ENCODE results near the gene RSRP1. TPM values are rescaled to one million over a fixed set of nuclear protein-coding genes. Genes with fewer than 3 reads are reported as not detected.
A peak's percentile ranks its signal among the peaks of the same experiment; 100 is the strongest.

Gene RSRP1
- total and polyA plus RNA-seq, 2 of the 8 experiments (the other 6 are each of a cell fraction or from before 2014, with no cell fraction given), result 32.9 to 59.4 TPM

DNA sequence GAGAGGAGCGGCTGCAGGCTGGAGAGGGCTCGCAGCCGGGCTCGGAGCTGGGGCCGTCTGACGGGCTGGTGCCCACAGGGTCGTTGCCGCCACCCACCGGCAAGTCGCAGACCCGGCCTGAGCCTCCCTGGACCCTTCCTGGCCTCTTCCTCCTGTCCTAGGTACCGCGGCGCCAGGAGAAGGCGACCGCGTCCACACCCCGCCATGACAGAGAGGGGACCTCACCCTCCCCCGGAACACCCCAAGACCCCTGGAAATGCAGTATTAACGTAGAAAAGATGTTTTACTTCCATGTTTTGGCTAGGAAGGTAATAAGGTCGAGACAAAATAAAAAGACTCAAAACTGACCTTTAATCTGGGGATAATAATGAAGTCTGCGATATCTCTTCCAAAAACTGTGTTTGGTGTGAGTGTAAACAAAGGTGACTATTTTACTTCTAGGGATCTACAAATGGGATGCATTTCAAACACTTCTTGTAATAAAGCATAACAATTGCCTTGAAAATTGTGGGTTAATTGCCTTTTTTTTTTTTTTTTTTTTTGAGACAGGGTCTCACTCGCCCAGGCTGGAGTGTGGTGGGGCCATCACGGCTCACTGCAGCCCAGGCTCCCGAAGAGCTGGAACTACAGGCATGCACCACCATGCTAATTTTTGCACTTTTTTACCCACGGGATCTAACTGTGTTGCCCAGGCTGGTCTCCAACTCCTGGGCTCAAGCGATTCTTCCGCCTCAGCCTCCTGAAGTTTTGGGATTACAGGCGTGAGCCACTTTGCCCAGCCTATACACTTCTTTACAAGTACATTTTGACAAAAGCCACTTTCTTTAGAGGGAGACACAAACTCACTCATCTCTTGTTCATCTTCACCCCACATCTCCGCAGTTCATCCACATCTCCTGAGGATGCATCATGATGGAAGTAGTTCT, 838 bp upstream of the RSRP1 start:
- 30% methylated on average over 22 of the region's 30 CpGs; no CpG with 5 or more reads in 1 of the 2 experiments for WGBS, 2 experiments (ENCODE audit: extremely low coverage in 1 of 2, insufficient coverage in 1 of 2, insufficient read length in 1 of 2, insufficient replicate concordance in 2 of 2, low coverage in 1 of 2, low lambda C conversion rate in 2 of 2, missing lambda C conversion rate in 1 of 2)
- Histone ChIP-seq H3K79me2 (ENCODE audit: control insufficient read depth in 1 of 2, insufficient read depth in 2 of 2, low read length in 2 of 2) (peaks cover 3 to 24% of the 10 kb centered on the region in 2 experiments; a peak in 3 of 4 replicates), H4K5ac (ENCODE audit: insufficient read length, low read depth, low read length) (peak overlapping the region; percentile 63), H3K9ac (replicated peaks in 1 of 4; ENCODE audit: extremely low read depth in 1 of 4, low read depth in 3 of 4, low read length in 3 of 4) (peak overlapping the region in 3 of 4 experiments; percentile 0 to 54 (median 49); a peak in 5 of 7 replicates), H3K56ac (replicated peaks; ENCODE audit: insufficient read length, low read depth, low read length) (peak overlapping the region; percentile 42), H2BK120ac (replicated peaks; ENCODE audit: low read depth, low read length) (no peak overlapping the region), H2AK5ac (ENCODE audit: low read depth, low read length) (no peak overlapping the region), H3K14ac (ENCODE audit: insufficient read length) (no peak overlapping the region), H3K4me1 (replicated peaks in 1 of 4; ENCODE audit: control insufficient read depth in 3 of 4, insufficient read depth in 4 of 4, low read length in 3 of 4) (no peaks in the 10 kb centered on the region; a peak in 1 of 7 replicates), H2BK20ac (ENCODE audit: low read length) (no peak overlapping the region; the same call in 1 of the 2 replicates), H4K8ac (ENCODE audit: extremely low read depth, insufficient read depth, low read length) (no peak overlapping the region), H3K27me3 (replicated peaks in 1 of 4; ENCODE audit: control insufficient read depth in 3 of 4, extremely low read depth in 1 of 4, insufficient read depth in 3 of 4, low read length in 3 of 4) (no peaks in the 10 kb centered on the region), H3K79me1 (ENCODE audit: low read depth, low read length) (peaks cover 6% of the 10 kb centered on the region), H3K36me3 (ENCODE audit: control insufficient read depth in 2 of 4, insufficient read depth in 4 of 4, low read length in 3 of 4) (peaks cover 11 to 21% (median 16%) of the 10 kb centered on the region in 4 experiments), H3K4me3 (ENCODE audit: extremely low read depth in 1 of 4, insufficient read depth in 2 of 4, low read depth in 3 of 4, low read length in 4 of 4) (peak overlapping the region; percentile 67 to 99 (median 96)), H2BK12ac (ENCODE audit: low read depth, low read length) (no peak overlapping the region), H3K4ac (replicated peaks; ENCODE audit: insufficient read length, low read depth, low read length) (no peak overlapping the region), H3K18ac (ENCODE audit: extremely low read depth, low read length) (peak overlapping the region; percentile 52), H2BK5ac (ENCODE audit: low read depth, low read length) (peak overlapping the region; percentile 83; the same call in 1 of the 2 replicates), H4K20me1 (replicated peaks in 1 of 2; ENCODE audit: control insufficient read depth in 1 of 2, insufficient read depth in 2 of 2, low read length in 2 of 2) (peaks cover 6 to 8% of the 10 kb centered on the region in 2 experiments), H3K23me2 (ENCODE audit: low read depth, low read length) (peaks cover 9% of the 10 kb centered on the region), H4K91ac (replicated peaks; ENCODE audit: insufficient read length, low read length) (no peak overlapping the region), H2AFZ (ENCODE audit: low read length) (no peak overlapping the region), H3K9me3 (ENCODE audit: insufficient read depth in 2 of 2, low read depth in 1 of 2, low read length in 1 of 2) (no peaks in the 10 kb centered on the region), H2BK15ac (ENCODE audit: low read length) (0 out of 2 replicates have a peak overlapping the region, but pooled peaks have one; percentile 25), H3K27ac (ENCODE audit: low read depth, low read length) (peak overlapping the region; percentile 28; the same call in 1 of the 2 replicates), H3K23ac (ENCODE audit: insufficient read length) (no peak overlapping the region), H3K4me2 (ENCODE audit: insufficient read depth in 1 of 2, low read depth in 2 of 2, low read length in 2 of 2) (peak overlapping the region; percentile 87 to 92)
- POLR2A ChIA-PET (ENCODE audit: partially characterized antibody), result interaction anchor here (0.5 to 5.0 kb wide), 15 partner anchors 8 to 546 kb away, joined by 3 to 66 read pairs (median 3); partner anchors contain the start of gene SYF2
- DNase-seq (ENCODE audit: low read depth in 1 of 2, low spot score in 2 of 2) (no peak), FAIRE-seq (no peak)
- CTCF ChIA-PET (ENCODE audit: partially characterized antibody), result interaction anchor here (0.6 to 1.1 kb wide), 4 partner anchors 9 to 796 kb away, joined by 3 to 4 read pairs (median 3); partner anchors contain the start of gene SYF2
- no peak for TF ChIP-seq TEAD4 (IDR thresholded peaks at IDR 0.05; ENCODE audit: low read depth, low read length)
- TF ChIP-seq, protein P1, sequence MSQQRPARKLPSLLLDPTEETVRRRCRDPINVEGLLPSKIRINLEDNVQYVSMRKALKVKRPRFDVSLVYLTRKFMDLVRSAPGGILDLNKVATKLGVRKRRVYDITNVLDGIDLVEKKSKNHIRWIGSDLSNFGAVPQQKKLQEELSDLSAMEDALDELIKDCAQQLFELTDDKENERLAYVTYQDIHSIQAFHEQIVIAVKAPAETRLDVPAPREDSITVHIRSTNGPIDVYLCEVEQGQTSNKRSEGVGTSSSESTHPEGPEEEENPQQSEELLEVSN (IDR thresholded peaks at IDR 0.05), result 0 out of 2 replicates have a peak, but pooled peaks have one; percentile 0
- TF ChIP-seq BRCA1 (IDR thresholded peaks at IDR 0.05; ENCODE audit: low read depth, low read length), result no peak
- no peak for TF ChIP-seq PHF8 (conservative IDR thresholded peaks at IDR 0.05; ENCODE audit: low read depth, low read length)
- TF ChIP-seq CTBP2 (IDR thresholded peaks at IDR 0.05; ENCODE audit: borderline replicate concordance, insufficient read depth, insufficient read length, low read length), result peak; percentile 17
- TF ChIP-seq, protein P2, sequence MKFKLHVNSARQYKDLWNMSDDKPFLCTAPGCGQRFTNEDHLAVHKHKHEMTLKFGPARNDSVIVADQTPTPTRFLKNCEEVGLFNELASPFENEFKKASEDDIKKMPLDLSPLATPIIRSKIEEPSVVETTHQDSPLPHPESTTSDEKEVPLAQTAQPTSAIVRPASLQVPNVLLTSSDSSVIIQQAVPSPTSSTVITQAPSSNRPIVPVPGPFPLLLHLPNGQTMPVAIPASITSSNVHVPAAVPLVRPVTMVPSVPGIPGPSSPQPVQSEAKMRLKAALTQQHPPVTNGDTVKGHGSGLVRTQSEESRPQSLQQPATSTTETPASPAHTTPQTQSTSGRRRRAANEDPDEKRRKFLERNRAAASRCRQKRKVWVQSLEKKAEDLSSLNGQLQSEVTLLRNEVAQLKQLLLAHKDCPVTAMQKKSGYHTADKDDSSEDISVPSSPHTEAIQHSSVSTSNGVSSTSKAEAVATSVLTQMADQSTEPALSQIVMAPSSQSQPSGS (IDR thresholded peaks at IDR 0.05; ENCODE audit: low read length), result no peak
- TF ChIP-seq RFX5 (IDR thresholded peaks at IDR 0.05; ENCODE audit: borderline replicate concordance, low read depth, low read length), result no peak
